Measurements from ENCODE around the gene FBXO42.

Gene FBXO42

GRCh38 chr1:16351994-16352841 is at the start of gene FBXO42:
Gene FBXO42, minus strand, starts transcription at chr1:16352480. Its CDS starts 37,062 bp downstream, at chr1:16315418.
- peak; percentile 77 to 88 for DNase-seq (ENCODE audit: low read depth in 2 of 2)

GRCh38 chr1:16398371-16398953 is 46.2 kb upstream of the FBXO42 start:
- no peak for DNase-seq (ENCODE audit: low read depth in 2 of 2)

- DNase-seq (ENCODE audit: low read depth in 2 of 2), result no peak
Observed at GRCh38 chr1:16397120-16397519, 44.8 kb upstream of the FBXO42 start.

- no peak for DNase-seq (ENCODE audit: low read depth in 2 of 2)
Observed at GRCh38 chr1:16396591-16396990, 44.3 kb upstream of the FBXO42 start.

GRCh38 chr1:16394977-16395376 is 42.7 kb upstream of the FBXO42 start:
- DNase-seq (ENCODE audit: low read depth in 2 of 2), result no peak

- DNase-seq (ENCODE audit: low read depth in 2 of 2), result no peak
Observed at GRCh38 chr1:16393570-16394521, 41.6 kb upstream of the FBXO42 start.

- DNase-seq (ENCODE audit: low read depth in 2 of 2), result no peak
Observed at GRCh38 chr1:16392740-16393569, 40.7 kb upstream of the FBXO42 start.

GRCh38 chr1:16391411-16391810 is 39.1 kb upstream of the FBXO42 start:
- DNase-seq (ENCODE audit: low read depth in 2 of 2), result no peak

- DNase-seq (ENCODE audit: low read depth in 2 of 2), result no peak
Observed at GRCh38 chr1:16387201-16388188, 35.2 kb upstream of the FBXO42 start.

GRCh38 chr1:16386454-16387113 is 34.3 kb upstream of the FBXO42 start:
- DNase-seq (ENCODE audit: low read depth in 2 of 2), result no peak

- no peak for DNase-seq (ENCODE audit: low read depth in 2 of 2)
Observed at GRCh38 chr1:16385659-16386453, 33.6 kb upstream of the FBXO42 start.

GRCh38 chr1:16383888-16384287 is 31.6 kb upstream of the FBXO42 start:
- DNase-seq (ENCODE audit: low read depth in 2 of 2), result no peak

- DNase-seq (ENCODE audit: low read depth in 2 of 2), result no peak
Observed at GRCh38 chr1:16380868-16381267, 28.6 kb upstream of the FBXO42 start.

GRCh38 chr1:16378443-16378842 is 26.2 kb upstream of the FBXO42 start:
- no peak for DNase-seq (ENCODE audit: low read depth in 2 of 2)

- DNase-seq (ENCODE audit: low read depth in 2 of 2), result no peak
Observed at GRCh38 chr1:16376971-16377370, 24.7 kb upstream of the FBXO42 start.

- DNase-seq (ENCODE audit: low read depth in 2 of 2), result no peak
Observed at GRCh38 chr1:16375521-16376340, 23.5 kb upstream of the FBXO42 start.

GRCh38 chr1:16374266-16374665 is 22.0 kb upstream of the FBXO42 start:
- no peak for DNase-seq (ENCODE audit: low read depth in 2 of 2)
